Measurements from ENCODE around the gene KCNQ2. TPM values are rescaled to one million over a fixed set of nuclear protein-coding genes. Genes with fewer than 3 reads are reported as not detected.

KCNQ2 gene
- total and polyA plus RNA-seq, 4 donors = not detected

GRCh38 chr20:63455568-63455859 is 16.9 kb downstream of the KCNQ2 start:
- Histone ChIP-seq H3K4me1 (ENCODE audit: control insufficient read depth in 1 of 2, insufficient read depth in 2 of 2, low read length in 2 of 2) (no peaks in the 10 kb centered on the region), H3K4me3 (ENCODE audit: low read length in 2 of 2) (no peak overlapping the region), H3K27me3 (ENCODE audit: control insufficient read depth in 1 of 2, insufficient read depth in 2 of 2, low read length in 1 of 2) (no peaks in the 10 kb centered on the region), H3K36me3 (ENCODE audit: control insufficient read depth in 1 of 2, insufficient read depth in 2 of 2, low read length in 1 of 2) (no peaks in the 10 kb centered on the region), H3K9me3 (ENCODE audit: control insufficient read depth, low read length) (no peaks in the 10 kb centered on the region), H3K27ac (ENCODE audit: low read depth in 1 of 2, low read length in 2 of 2) (no peak overlapping the region)
- DNase-seq (no peak), ATAC-seq (ENCODE audit: low FRiP score) (no peak)
- WGBS, 2 donors = 86 to 89% methylated on average over 4 to 10 of the region's 10 CpGs
- intact Hi-C loops (cut with DNase I) = no loop called here

GRCh38 chr20:63454731-63455567 is 17.5 kb downstream of the KCNQ2 start:
- Histone ChIP-seq H3K36me3 (ENCODE audit: control insufficient read depth in 1 of 2, insufficient read depth in 2 of 2, low read length in 1 of 2) (no peaks in the 10 kb centered on the region), H3K27me3 (ENCODE audit: control insufficient read depth in 1 of 2, insufficient read depth in 2 of 2, low read length in 1 of 2) (no peaks in the 10 kb centered on the region)

GRCh38 chr20:63452821-63453523 is 19.5 kb downstream of the KCNQ2 start:
- H3K9me3 ChIP-seq (ENCODE audit: control insufficient read depth, low read length) = no peaks in the 10 kb centered on the region

More at GRCh38 chr20:63454731-63455567, 17.5 kb downstream of the KCNQ2 start:
- H3K27ac ChIP-seq (ENCODE audit: low read depth in 1 of 2, low read length in 2 of 2) = no peak overlapping the region
- no peak overlapping the region for H3K4me3 ChIP-seq (ENCODE audit: low read length in 2 of 2)
- no peak for ATAC-seq (ENCODE audit: low FRiP score)
- 30 to 32% methylated on average over 35 of the region's 35 CpGs for WGBS, 2 donors
- DNase-seq = no peak
- no peaks in the 10 kb centered on the region for H3K4me1 ChIP-seq (ENCODE audit: control insufficient read depth in 1 of 2, insufficient read depth in 2 of 2, low read length in 2 of 2)
- intact Hi-C loops (cut with DNase I) = no loop called here
- H3K9me3 ChIP-seq (ENCODE audit: control insufficient read depth, low read length) = no peaks in the 10 kb centered on the region

GRCh38 chr20:63452341-63452740 is 20.1 kb downstream of the KCNQ2 start:
- intact Hi-C loops (cut with DNase I) = no loop called here
- Histone ChIP-seq H3K9me3 (ENCODE audit: control insufficient read depth, low read length) (no peaks in the 10 kb centered on the region), H3K36me3 (ENCODE audit: control insufficient read depth in 1 of 2, insufficient read depth in 2 of 2, low read length in 1 of 2) (no peaks in the 10 kb centered on the region), H3K4me1 (ENCODE audit: control insufficient read depth in 1 of 2, insufficient read depth in 2 of 2, low read length in 2 of 2) (no peaks in the 10 kb centered on the region), H3K27me3 (ENCODE audit: control insufficient read depth in 1 of 2, insufficient read depth in 2 of 2, low read length in 1 of 2) (no peaks in the 10 kb centered on the region), H3K27ac (ENCODE audit: low read depth in 1 of 2, low read length in 2 of 2) (no peak overlapping the region), H3K4me3 (ENCODE audit: low read length in 2 of 2) (no peak overlapping the region)
- ATAC-seq (ENCODE audit: low FRiP score) (no peak), DNase-seq (no peak)
- 86 to 88% methylated on average over 18 to 20 of the region's 20 CpGs for WGBS, 2 donors

More at GRCh38 chr20:63452821-63453523, 19.5 kb downstream of the KCNQ2 start:
- H3K4me1 ChIP-seq (ENCODE audit: control insufficient read depth in 1 of 2, insufficient read depth in 2 of 2, low read length in 2 of 2) = no peaks in the 10 kb centered on the region
- no peak overlapping the region for H3K4me3 ChIP-seq (ENCODE audit: low read length in 2 of 2)
- WGBS, 2 donors = 54 to 61% methylated on average over 40 to 46 of the region's 46 CpGs
- H3K27ac ChIP-seq (ENCODE audit: low read depth in 1 of 2, low read length in 2 of 2) = no peak overlapping the region
- no peaks in the 10 kb centered on the region for H3K36me3 ChIP-seq (ENCODE audit: control insufficient read depth in 1 of 2, insufficient read depth in 2 of 2, low read length in 1 of 2)
- DNase-seq (no peak), ATAC-seq (ENCODE audit: low FRiP score) (peak; percentile 27)
- intact Hi-C loops (cut with DNase I) = no loop called here
- H3K27me3 ChIP-seq (ENCODE audit: control insufficient read depth in 1 of 2, insufficient read depth in 2 of 2, low read length in 1 of 2) = no peaks in the 10 kb centered on the region

GRCh38 chr20:63451821-63452220 is 20.6 kb downstream of the KCNQ2 start:
- ATAC-seq (ENCODE audit: low FRiP score) = no peak
- no peaks in the 10 kb centered on the region for H3K27me3 ChIP-seq (ENCODE audit: control insufficient read depth in 1 of 2, insufficient read depth in 2 of 2, low read length in 1 of 2)
- H3K9me3 ChIP-seq (ENCODE audit: control insufficient read depth, low read length) = no peaks in the 10 kb centered on the region
- H3K4me3 ChIP-seq (ENCODE audit: low read length in 2 of 2) = no peak overlapping the region
- H3K36me3 ChIP-seq (ENCODE audit: control insufficient read depth in 1 of 2, insufficient read depth in 2 of 2, low read length in 1 of 2) = no peaks in the 10 kb centered on the region
- no peak for DNase-seq
- H3K4me1 ChIP-seq (ENCODE audit: control insufficient read depth in 1 of 2, insufficient read depth in 2 of 2, low read length in 2 of 2) = no peaks in the 10 kb centered on the region
- H3K27ac ChIP-seq (ENCODE audit: low read depth in 1 of 2, low read length in 2 of 2) = no peak overlapping the region
- intact Hi-C loops (cut with DNase I) = no loop called here
- 86 to 88% methylated on average over 17 of the region's 17 CpGs for WGBS, 2 donors

- Histone ChIP-seq H3K36me3 (ENCODE audit: control insufficient read depth in 1 of 2, insufficient read depth in 2 of 2, low read length in 1 of 2) (no peaks in the 10 kb centered on the region), H3K9me3 (ENCODE audit: control insufficient read depth, low read length) (no peaks in the 10 kb centered on the region), H3K4me3 (ENCODE audit: low read length in 2 of 2) (no peak overlapping the region), H3K4me1 (ENCODE audit: control insufficient read depth in 1 of 2, insufficient read depth in 2 of 2, low read length in 2 of 2) (no peaks in the 10 kb centered on the region), H3K27ac (ENCODE audit: low read depth in 1 of 2, low read length in 2 of 2) (no peak overlapping the region), H3K27me3 (ENCODE audit: control insufficient read depth in 1 of 2, insufficient read depth in 2 of 2, low read length in 1 of 2) (no peaks in the 10 kb centered on the region)
- no peak for DNase-seq
- intact Hi-C loops (cut with DNase I) = no loop called here
- 70 to 71% methylated on average over 29 to 30 of the region's 30 CpGs for WGBS, 2 donors
- no peak for ATAC-seq (ENCODE audit: low FRiP score)
Observed at GRCh38 chr20:63449796-63450730, 22.4 kb downstream of the KCNQ2 start.

GRCh38 chr20:63449025-63449424 is 23.4 kb downstream of the KCNQ2 start:
- Histone ChIP-seq H3K27ac (ENCODE audit: low read depth in 1 of 2, low read length in 2 of 2) (no peak overlapping the region), H3K4me3 (ENCODE audit: low read length in 2 of 2) (no peak overlapping the region), H3K4me1 (ENCODE audit: control insufficient read depth in 1 of 2, insufficient read depth in 2 of 2, low read length in 2 of 2) (no peaks in the 10 kb centered on the region), H3K27me3 (ENCODE audit: control insufficient read depth in 1 of 2, insufficient read depth in 2 of 2, low read length in 1 of 2) (no peaks in the 10 kb centered on the region), H3K36me3 (ENCODE audit: control insufficient read depth in 1 of 2, insufficient read depth in 2 of 2, low read length in 1 of 2) (no peaks in the 10 kb centered on the region), H3K9me3 (ENCODE audit: control insufficient read depth, low read length) (no peaks in the 10 kb centered on the region)
- 86 to 87% methylated on average over 5 of the region's 5 CpGs for WGBS, 2 donors
- intact Hi-C loops (cut with DNase I) = no loop called here
- ATAC-seq (ENCODE audit: low FRiP score) = no peak
- no peak for DNase-seq

GRCh38 chr20:63448031-63448430 is 24.4 kb downstream of the KCNQ2 start:
- no peak for ATAC-seq (ENCODE audit: low FRiP score)
- Histone ChIP-seq H3K4me1 (ENCODE audit: control insufficient read depth in 1 of 2, insufficient read depth in 2 of 2, low read length in 2 of 2) (no peaks in the 10 kb centered on the region), H3K27me3 (ENCODE audit: control insufficient read depth in 1 of 2, insufficient read depth in 2 of 2, low read length in 1 of 2) (no peaks in the 10 kb centered on the region), H3K36me3 (ENCODE audit: control insufficient read depth in 1 of 2, insufficient read depth in 2 of 2, low read length in 1 of 2) (no peaks in the 10 kb centered on the region), H3K27ac (ENCODE audit: low read depth in 1 of 2, low read length in 2 of 2) (no peak overlapping the region), H3K4me3 (ENCODE audit: low read length in 2 of 2) (no peak overlapping the region), H3K9me3 (ENCODE audit: control insufficient read depth, low read length) (no peaks in the 10 kb centered on the region)
- WGBS, 2 donors = 49 to 55% methylated on average over 18 of the region's 18 CpGs
- no peak for DNase-seq
- intact Hi-C loops (cut with DNase I) = no loop called here
